Trophoblast cell (in vitro differentiated cells and primary cell): Measurements from ENCODE around the gene ARMC9.

ENCODE experiments used
- DNase-seq, 2 donors: peaks; one replicate each; pipeline ENCODE4 v3.0.0-alpha.2; 2016
- H2AFZ ChIP-seq: 2 replicates; pipeline ENCODE4 v1.6.1; 2013; ENCODE audit warnings: low read length, moderate library complexity, mild to moderate bottlenecking; ENCODE audit not compliant: insufficient read depth, poor library complexity
- H2AK5ac ChIP-seq: 2 replicates; pipeline ENCODE4 v1.6.1; 2013; ENCODE audit warnings: mild to moderate bottlenecking, low read length
- H2BK120ac ChIP-seq: 2 replicates; pipeline ENCODE4 v1.6.1; 2013; ENCODE audit warnings: low read length, mild to moderate bottlenecking, moderate library complexity; ENCODE audit not compliant: insufficient read depth, poor library complexity
- H2BK12ac ChIP-seq: 2 replicates; pipeline ENCODE4 v1.6.1; 2013; ENCODE audit warnings: mild to moderate bottlenecking, low read length, moderate library complexity
- H2BK5ac ChIP-seq: 2 replicates; pipeline ENCODE4 v1.6.1; 2013; ENCODE audit warnings: low read length, low read depth, moderate library complexity, mild to moderate bottlenecking; ENCODE audit not compliant: poor library complexity
- H3K14ac ChIP-seq: 2 replicates; pipeline ENCODE4 v1.6.1; 2013; ENCODE audit warnings: mild to moderate bottlenecking, low read length
- H3K18ac ChIP-seq: 2 replicates; pipeline ENCODE4 v1.6.1; 2013; ENCODE audit warnings: mild to moderate bottlenecking, low read length
- H3K23ac ChIP-seq: 2 replicates; pipeline ENCODE4 v1.6.1; 2013; ENCODE audit warnings: low read length
- H3K27ac ChIP-seq: 2 replicates; pipeline ENCODE4 v1.5.1; 2013; ENCODE audit warnings: low read depth, mild to moderate bottlenecking, inconsistent platforms, low read length, moderate library complexity
- H3K27me3 ChIP-seq: 2 replicates; pipeline ENCODE4 v1.6.1; 2013; ENCODE audit warnings: inconsistent platforms, mild to moderate bottlenecking, low read length, moderate library complexity; ENCODE audit not compliant: insufficient read depth
- H3K36me3 ChIP-seq, 2 experiments: 1 replicate in 1 of 2; 2 replicates in 1 of 2; pipeline ENCODE4 v1.6.1; 2013; ENCODE audit warnings: low read length in 2 of 2, mild to moderate bottlenecking in 2 of 2, moderate library complexity in 1 of 2; ENCODE audit not compliant: insufficient read depth in 2 of 2, control insufficient read depth in 1 of 2
- H3K4ac ChIP-seq: 2 replicates; pipeline ENCODE4 v1.6.1; 2013; ENCODE audit warnings: low read depth, mild to moderate bottlenecking, low read length, moderate library complexity
- H3K4me1 ChIP-seq, 2 experiments: 1 replicate in 1 of 2; 2 replicates in 1 of 2; pipeline ENCODE4 v1.6.1; 2013; ENCODE audit warnings: low read length in 2 of 2, mild to moderate bottlenecking in 2 of 2, moderate library complexity in 1 of 2; ENCODE audit not compliant: insufficient read depth in 2 of 2, control insufficient read depth in 1 of 2
- H3K4me2 ChIP-seq: 2 replicates; pipeline ENCODE4 v1.6.1; 2013; ENCODE audit warnings: inconsistent platforms, mild to moderate bottlenecking, low read length, moderate library complexity
- H3K4me3 ChIP-seq: 2 replicates; pipeline ENCODE4 v1.5.1; 2013; ENCODE audit warnings: mild to moderate bottlenecking, low read depth, low read length, inconsistent platforms
- H3K79me1 ChIP-seq: one replicate; pipeline ENCODE4 v1.6.1; 2013; ENCODE audit warnings: low read length
- H3K79me2 ChIP-seq: 2 replicates; pipeline ENCODE4 v1.6.1; 2013; ENCODE audit warnings: low read length, mild to moderate bottlenecking; ENCODE audit not compliant: control insufficient read depth, insufficient read depth, poor library complexity
- H3K9ac ChIP-seq: 2 replicates; pipeline ENCODE4 v1.6.1; 2013; ENCODE audit warnings: mild to moderate bottlenecking, low read length
- H3K9me3 ChIP-seq: 2 replicates; pipeline ENCODE4 v1.6.1; 2013; ENCODE audit warnings: low read depth, mild to moderate bottlenecking, control low read depth, inconsistent platforms, low read length; ENCODE audit not compliant: insufficient read depth
- H4K12ac ChIP-seq: 2 replicates; pipeline ENCODE4 v1.6.1; 2013; ENCODE audit warnings: low read depth, mild to moderate bottlenecking, low read length, moderate library complexity
- H4K8ac ChIP-seq: 2 replicates; pipeline ENCODE4 v1.6.1; 2013; ENCODE audit warnings: low read depth, mild to moderate bottlenecking, low read length, moderate library complexity
- H4K91ac ChIP-seq: one replicate; pipeline ENCODE4 v1.6.1; 2013; ENCODE audit warnings: low read depth, mild to moderate bottlenecking, low read length, moderate library complexity
- WGBS: extraction: QIAGEN DNeasy Blood & Tissue Kit; methylation state at CpG from one replicate; pipeline ENCODE4 v1.1.7; 2013; ENCODE audit warnings: missing lambda C conversion rate; ENCODE audit not compliant: insufficient read length, insufficient coverage; ENCODE audit errors: extremely low coverage; 5-methylcytosine and 5-hydroxymethylcytosine counted together

ARMC9 gene

GRCh38 chr2:231413921-231414476, 215.6 kb downstream of the ARMC9 start:
- H2BK5ac ChIP-seq = no peak overlapping the region
- no peak overlapping the region for H2AK5ac ChIP-seq
- no peak overlapping the region for H3K4me3 ChIP-seq
- H2AFZ ChIP-seq = no peak overlapping the region
- no peak overlapping the region for H3K4ac ChIP-seq
- no peak overlapping the region for H3K23ac ChIP-seq
- peak in 1 of 2 donors; percentile 43 for DNase-seq
- no peaks in the 10 kb centered on the region for H3K36me3 ChIP-seq
- peak overlapping the region; percentile 18 for H3K4me2 ChIP-seq
- H3K27me3 ChIP-seq = no peaks in the 10 kb centered on the region
- H4K12ac ChIP-seq = no peak overlapping the region
- peaks cover 3% of the 10 kb centered on the region for H3K9me3 ChIP-seq
- peaks cover 4 to 11% of the 10 kb centered on the region in 2 experiments for H3K4me1 ChIP-seq
- no peak overlapping the region for H3K14ac ChIP-seq
- no peak overlapping the region for H4K8ac ChIP-seq
- H2BK120ac ChIP-seq = no peak overlapping the region
- H3K79me2 ChIP-seq = no peaks in the 10 kb centered on the region
- no peak overlapping the region for H3K27ac ChIP-seq
- no peak overlapping the region for H3K9ac ChIP-seq
- no peak overlapping the region for H4K91ac ChIP-seq
- no peak overlapping the region for H2BK12ac ChIP-seq
- H3K18ac ChIP-seq = no peak overlapping the region
- peaks cover 5% of the 10 kb centered on the region for H3K79me1 ChIP-seq
- WGBS = no CpG with 5 or more reads among the region's 15 CpGs

- Histone ChIP-seq H3K4me1 (peaks cover 4 to 11% of the 10 kb centered on the region in 2 experiments), H3K23ac (no peak overlapping the region), H3K79me1 (peaks cover 5% of the 10 kb centered on the region), H3K18ac (no peak overlapping the region), H4K91ac (no peak overlapping the region), H2BK120ac (no peak overlapping the region), H3K9me3 (peaks cover 1% of the 10 kb centered on the region), H4K8ac (no peak overlapping the region), H2BK12ac (no peak overlapping the region), H3K79me2 (no peaks in the 10 kb centered on the region), H2AK5ac (no peak overlapping the region), H2BK5ac (no peak overlapping the region), H3K36me3 (no peaks in the 10 kb centered on the region), H3K14ac (no peak overlapping the region), H3K27ac (no peak overlapping the region), H4K12ac (no peak overlapping the region), H3K9ac (no peak overlapping the region), H3K4me2 (no peak overlapping the region), H2AFZ (no peak overlapping the region), H3K27me3 (no peaks in the 10 kb centered on the region), H3K4ac (no peak overlapping the region), H3K4me3 (no peak overlapping the region)
- no peak for DNase-seq
Observed at GRCh38 chr2:231415029-231415428, 216.6 kb downstream of the ARMC9 start.

- Histone ChIP-seq H2BK12ac (no peak overlapping the region), H2BK120ac (no peak overlapping the region), H4K12ac (no peak overlapping the region), H3K9ac (no peak overlapping the region), H3K27ac (no peak overlapping the region), H3K23ac (no peak overlapping the region), H3K36me3 (no peaks in the 10 kb centered on the region), H3K4ac (no peak overlapping the region), H3K27me3 (no peaks in the 10 kb centered on the region), H4K8ac (no peak overlapping the region), H2BK5ac (no peak overlapping the region), H3K4me2 (no peak overlapping the region), H3K79me1 (no peaks in the 10 kb centered on the region), H3K9me3 (peaks cover 1% of the 10 kb centered on the region), H3K14ac (no peak overlapping the region), H3K4me3 (peak overlapping the region; percentile 7), H3K79me2 (no peaks in the 10 kb centered on the region), H2AFZ (no peak overlapping the region), H4K91ac (no peak overlapping the region), H2AK5ac (no peak overlapping the region), H3K4me1 (peaks cover 6 to 7% of the 10 kb centered on the region in 2 experiments), H3K18ac (no peak overlapping the region)
- WGBS = no CpG with 5 or more reads among the region's 26 CpGs
- no peak for DNase-seq
Observed at GRCh38 chr2:231418820-231419640, 220.6 kb downstream of the ARMC9 start.

- Histone ChIP-seq H3K36me3 (no peaks in the 10 kb centered on the region), H4K8ac (no peak overlapping the region), H3K23ac (no peak overlapping the region), H3K27me3 (no peaks in the 10 kb centered on the region), H3K9me3 (no peaks in the 10 kb centered on the region), H2BK12ac (no peak overlapping the region), H2BK120ac (no peak overlapping the region), H3K4me2 (no peak overlapping the region), H3K79me2 (no peaks in the 10 kb centered on the region), H4K91ac (no peak overlapping the region), H3K27ac (no peak overlapping the region), H3K14ac (no peak overlapping the region), H2BK5ac (no peak overlapping the region), H3K79me1 (no peaks in the 10 kb centered on the region), H2AK5ac (no peak overlapping the region), H3K18ac (no peak overlapping the region), H2AFZ (no peak overlapping the region), H3K4me1 (peaks cover 10 to 11% of the 10 kb centered on the region in 2 experiments), H3K9ac (no peak overlapping the region), H3K4me3 (no peak overlapping the region), H4K12ac (no peak overlapping the region), H3K4ac (no peak overlapping the region)
- DNase-seq = peak; percentile 60 to 81
- WGBS = no CpG with 5 or more reads among the region's 9 CpGs
Observed at GRCh38 chr2:231421051-231421580, 222.7 kb downstream of the ARMC9 start.
